C4-2B (cell line): ENCODE measurements around the gene TBL1XR1.

Source experiments
- H3K27ac ChIP-seq: fragments of 450-650 bp; 2 replicates; pipeline ENCODE4 v1.5.1; 2017
- ZFX ChIP-seq: fragments of 450-650 bp; IDR thresholded peaks from 2 replicates; pipeline ENCODE4 v1.6.1; 2017
- TF ChIP-seq, protein P1 (sequence below): fragments of 450-650 bp; conservative IDR thresholded peaks from 2 replicates; pipeline ENCODE4 v1.5.1; 2017; ENCODE audit warnings: mild to moderate bottlenecking

Gene TBL1XR1

DNA sequence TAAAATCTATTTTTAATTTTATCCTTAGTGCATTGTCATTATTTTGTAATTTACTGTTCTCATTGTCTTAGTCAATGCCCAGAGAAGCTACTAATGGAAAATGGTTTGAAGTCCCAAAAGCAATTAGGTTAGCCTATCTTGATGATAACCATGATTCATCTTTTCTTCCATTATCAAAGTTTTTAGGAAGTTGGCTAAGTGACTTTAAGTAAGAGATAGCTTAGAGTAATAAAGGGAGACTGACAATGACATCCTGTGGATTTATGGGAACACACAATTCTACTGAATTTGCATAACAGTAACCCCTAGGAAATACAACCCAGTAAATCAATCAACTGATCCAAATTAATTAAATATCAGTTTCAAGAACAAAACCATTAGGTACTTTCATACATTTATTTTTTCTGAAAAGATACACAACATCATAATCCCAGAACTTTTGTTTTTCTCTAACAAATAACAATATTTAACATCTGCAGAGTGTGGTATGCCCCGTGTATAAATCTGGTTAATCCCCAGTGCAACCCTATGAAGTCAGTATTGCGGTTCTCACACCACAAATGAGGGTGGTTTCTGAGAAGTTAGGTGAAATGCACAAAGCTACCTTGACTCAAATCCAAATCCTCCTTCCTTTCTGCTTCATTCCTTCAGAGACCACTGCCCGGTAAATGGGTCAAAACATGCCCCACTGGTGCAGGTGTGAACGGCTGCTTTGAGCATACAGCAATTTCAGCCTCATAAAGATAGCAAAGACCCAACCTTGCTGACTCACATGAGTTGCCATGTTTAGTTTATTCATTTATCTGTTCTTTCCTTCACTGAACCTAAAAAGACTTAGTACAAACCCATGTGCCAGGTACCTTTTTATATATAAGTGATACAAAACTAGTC, 202.1 kb downstream of the TBL1XR1 start:
- H3K27ac ChIP-seq, result no peak overlapping the region; the same call in 1 of the 2 replicates

GRCh38 chr3:176994393-176994792, 202.9 kb downstream of the TBL1XR1 start:
- TF ChIP-seq, protein P1, sequence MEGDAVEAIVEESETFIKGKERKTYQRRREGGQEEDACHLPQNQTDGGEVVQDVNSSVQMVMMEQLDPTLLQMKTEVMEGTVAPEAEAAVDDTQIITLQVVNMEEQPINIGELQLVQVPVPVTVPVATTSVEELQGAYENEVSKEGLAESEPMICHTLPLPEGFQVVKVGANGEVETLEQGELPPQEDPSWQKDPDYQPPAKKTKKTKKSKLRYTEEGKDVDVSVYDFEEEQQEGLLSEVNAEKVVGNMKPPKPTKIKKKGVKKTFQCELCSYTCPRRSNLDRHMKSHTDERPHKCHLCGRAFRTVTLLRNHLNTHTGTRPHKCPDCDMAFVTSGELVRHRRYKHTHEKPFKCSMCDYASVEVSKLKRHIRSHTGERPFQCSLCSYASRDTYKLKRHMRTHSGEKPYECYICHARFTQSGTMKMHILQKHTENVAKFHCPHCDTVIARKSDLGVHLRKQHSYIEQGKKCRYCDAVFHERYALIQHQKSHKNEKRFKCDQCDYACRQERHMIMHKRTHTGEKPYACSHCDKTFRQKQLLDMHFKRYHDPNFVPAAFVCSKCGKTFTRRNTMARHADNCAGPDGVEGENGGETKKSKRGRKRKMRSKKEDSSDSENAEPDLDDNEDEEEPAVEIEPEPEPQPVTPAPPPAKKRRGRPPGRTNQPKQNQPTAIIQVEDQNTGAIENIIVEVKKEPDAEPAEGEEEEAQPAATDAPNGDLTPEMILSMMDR, result no peak
- TF ChIP-seq ZFX, result no peak
- no peak overlapping the region for H3K27ac ChIP-seq

More for the DNA sequence above, 202.1 kb downstream of the TBL1XR1 start:
- TF ChIP-seq ZFX, result no peak
- TF ChIP-seq, protein P1, result no peak

- no peak overlapping the region for H3K27ac ChIP-seq
- TF ChIP-seq, protein P1, result no peak
- TF ChIP-seq ZFX, result no peak
These were observed 204.3 kb downstream of the TBL1XR1 start for GRCh38 chr3:176992978-176993377.

DNA sequence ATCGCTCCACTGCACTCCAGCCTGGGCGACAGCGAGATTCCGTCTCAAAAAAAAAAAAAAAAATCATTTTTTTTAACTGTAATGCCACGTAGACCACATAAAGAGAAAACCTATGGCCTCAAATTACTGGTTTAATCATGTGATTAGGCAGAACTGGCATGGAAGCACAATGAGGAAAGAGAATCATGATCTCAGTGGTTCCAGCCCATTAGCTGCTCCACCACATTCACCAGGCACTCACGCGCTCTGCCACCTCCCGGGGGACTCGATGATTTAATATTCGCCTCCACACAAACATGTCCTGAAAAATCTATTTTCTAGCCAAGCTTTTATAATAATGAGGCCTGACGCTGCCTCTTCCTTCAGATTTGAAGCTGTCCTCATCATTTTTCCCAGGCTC, 204.7 kb downstream of the TBL1XR1 start:
- TF ChIP-seq, protein P1, result no peak
- TF ChIP-seq ZFX, result no peak
- no peak overlapping the region for H3K27ac ChIP-seq

GRCh38 chr3:176988795-176989194, 208.5 kb downstream of the TBL1XR1 start:
- no peak for TF ChIP-seq ZFX
- TF ChIP-seq, protein P1, result no peak
- H3K27ac ChIP-seq, result no peak overlapping the region

DNA sequence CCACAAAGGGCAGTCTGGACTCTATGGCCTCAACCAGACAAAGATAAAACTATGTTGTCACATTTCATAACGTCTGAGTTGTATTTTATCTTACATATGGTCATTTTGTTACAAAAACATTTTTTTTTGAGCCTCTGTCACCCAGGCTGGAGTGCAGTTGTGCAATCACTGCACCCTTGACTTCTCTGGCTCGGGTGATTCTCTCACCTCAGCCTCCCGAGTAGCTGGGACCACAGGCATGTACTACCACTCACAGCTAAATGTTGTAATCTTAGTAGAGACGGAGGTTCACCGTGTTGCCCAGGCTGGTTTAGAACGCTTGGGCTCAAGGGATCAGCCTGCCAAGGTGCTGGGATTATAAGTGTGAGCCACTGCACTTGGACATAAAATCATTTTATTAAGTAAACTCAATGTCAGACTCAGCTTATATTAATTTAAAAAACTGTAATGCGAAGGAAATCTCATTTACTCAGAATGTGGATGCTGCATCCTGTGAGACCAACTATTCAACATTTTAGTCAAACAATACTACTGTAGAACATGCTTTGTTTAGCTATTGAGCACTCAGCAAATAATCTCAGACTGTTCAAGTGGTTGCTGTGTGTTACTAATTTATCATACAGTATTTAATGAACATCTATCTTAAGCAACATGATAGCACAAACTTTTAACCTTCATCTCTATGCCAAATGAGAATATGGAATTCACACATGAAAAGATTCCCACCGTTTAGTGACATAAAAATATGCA, 209.2 kb downstream of the TBL1XR1 start:
- no peak for TF ChIP-seq ZFX
- TF ChIP-seq, protein P1, result no peak
- H3K27ac ChIP-seq, result no peak overlapping the region

- TF ChIP-seq, protein P1, result no peak
- no peak for TF ChIP-seq ZFX
- H3K27ac ChIP-seq, result no peak overlapping the region
These were observed 218.8 kb downstream of the TBL1XR1 start for GRCh38 chr3:176978441-176978840.
